K562 (cell line): Measurements from ENCODE around the gene ANKRD12. TPM values are rescaled to one million over a fixed set of nuclear protein-coding genes. Genes with fewer than 3 reads are reported as not detected.

Experiments
- ATAC-seq: fragments of 200-7000 bp; cut with Tn5 transposase; 3 replicates; pipeline ENCODE4 v1.9.1; 2020; ENCODE audit warnings: moderate library complexity
- BruUV-seq: library from RNA; stranded (reverse); fragments of 400-500 nt; replicated peaks from 2 replicates; lab custom pipeline; 2021; lab: Mats Ljungman, UMichigan
- CTCF ChIA-PET: fragments of 300-600 bp; formaldehyde crosslinking; extraction: SDS; loops from one replicate; lab custom pipeline; 2021; ENCODE audit warnings: low intra/inter-chr PET ratio; lab: Yijun Ruan, JAX
- POLR2A ChIA-PET: fragments of 300-600, 350-650 bp; sonication (Branson Sonifier 250); formaldehyde crosslinking; extraction: SDS; loops from one replicate; lab custom pipeline; 2021; ENCODE audit warnings: antibody characterized with exemption, inconsistent platforms; lab: Yijun Ruan, JAX
- DNase-seq, 4 experiments: peaks; one replicate each; pipeline versions ENCODE4 v3.0.0 to v3.0.0-alpha.2; 2011 to 2018; ENCODE audit warnings: low spot score in 3 of 4, mixed read lengths in 3 of 4; ENCODE audit errors: extremely low read depth in 1 of 4
- FAIRE-seq: peaks from 2 replicates; lab custom pipeline; 2011; peaks lifted over from hg19 to GRCh38; lab: Jason Lieb, UNC
- H2AFZ ChIP-seq: 2 replicates; pipeline ENCODE4 v1.6.0; 2011; ENCODE audit warnings: low read depth, low read length, control low read depth, inconsistent platforms
- H3K27ac ChIP-seq: fragments of 200-600 bp; 3 replicates; pipeline ENCODE4 v1.8.0; 2011; ENCODE audit warnings: low read depth, mild to moderate bottlenecking, control low read depth, inconsistent platforms, low read length, moderate library complexity, mixed read lengths; ENCODE audit errors: extremely low read depth
- H3K27me3 ChIP-seq, 2 experiments: fragments of 300-600 bp in 1 of 2; 2 replicates in 1 of 2; 3 replicates in 1 of 2; pipeline versions ENCODE4 v1.6.0 to v1.8.0; 2011; ENCODE audit warnings: inconsistent platforms in 2 of 2, low read length in 2 of 2, mild to moderate bottlenecking in 1 of 2, mixed read lengths in 1 of 2, moderate library complexity in 1 of 2; ENCODE audit not compliant: control insufficient read depth in 2 of 2, insufficient read depth in 2 of 2
- H3K36me3 ChIP-seq: fragments of 300-600 bp; 3 replicates; pipeline ENCODE4 v1.8.0; 2011; ENCODE audit warnings: mild to moderate bottlenecking, low read length, inconsistent platforms; ENCODE audit not compliant: control insufficient read depth, insufficient read depth
- H3K4me1 ChIP-seq, 2 experiments: fragments of 200-600 bp in 1 of 2; replicated peaks in 1 of 2; 2 replicates in 1 of 2; 3 replicates in 1 of 2; pipeline versions ENCODE4 v1.5.1 to v1.8.0; 2011; ENCODE audit warnings: inconsistent platforms in 2 of 2, low read length in 2 of 2, mild to moderate bottlenecking in 1 of 2, mixed read lengths in 1 of 2, moderate library complexity in 1 of 2; ENCODE audit not compliant: control insufficient read depth in 2 of 2, insufficient read depth in 2 of 2
- H3K4me2 ChIP-seq: 2 replicates; pipeline ENCODE4 v1.6.1; 2011; ENCODE audit warnings: low read length, control low read depth, inconsistent platforms, mixed read lengths; ENCODE audit not compliant: insufficient read depth
- H3K4me3 ChIP-seq: fragments of 200-600 bp; sonication (generic), shearing (Covaris generic); 2 replicates; pipeline ENCODE4 v1.5.1; 2016; ENCODE audit warnings: control low read depth, inconsistent platforms
- H3K79me2 ChIP-seq: fragments of 200-600 bp; 3 replicates; pipeline ENCODE4 v1.8.0; 2011; ENCODE audit warnings: low read length, inconsistent platforms; ENCODE audit not compliant: control insufficient read depth, insufficient read depth
- H3K9ac ChIP-seq, 2 experiments: 2 replicates each; pipeline versions ENCODE4 v1.6.0 to v1.6.1; 2011; ENCODE audit warnings: low read depth in 2 of 2, low read length in 2 of 2, control low read depth in 1 of 2, inconsistent platforms in 1 of 2, mild to moderate bottlenecking in 1 of 2, mixed read lengths in 1 of 2; ENCODE audit not compliant: insufficient read depth in 1 of 2
- H3K9me1 ChIP-seq: one replicate; pipeline ENCODE4 v1.6.0; 2011; ENCODE audit warnings: inconsistent platforms, mild to moderate bottlenecking, low read length, moderate library complexity; ENCODE audit not compliant: control insufficient read depth, insufficient read depth
- H3K9me3 ChIP-seq: replicated peaks from 2 replicates; pipeline ENCODE4 v1.5.1; 2011; ENCODE audit warnings: low read depth, low read length, inconsistent platforms; ENCODE audit not compliant: control insufficient read depth, insufficient read depth
- H4K20me1 ChIP-seq: replicated peaks from 2 replicates; pipeline ENCODE4 v1.6.1; 2011; ENCODE audit warnings: low read length, inconsistent platforms, mixed read lengths; ENCODE audit not compliant: control insufficient read depth, insufficient read depth
- DPF2 ChIP-seq: fragments of 450-650 bp; IDR thresholded peaks from 2 replicates; pipeline ENCODE4 v1.6.1; 2016
- GATA2 ChIP-seq: sonication (generic); formaldehyde crosslinking; IDR thresholded peaks from 2 replicates; pipeline ENCODE4 v1.4.0; 2020; ENCODE audit warnings: mild to moderate bottlenecking, missing genetic modification reagents
- HOXB6 ChIP-seq: fragments of 250-450 bp; sonication (Bioruptor Pico); IDR thresholded peaks from 2 replicates; pipeline ENCODE4 v1.5.1; 2022; ENCODE audit warnings: mild to moderate bottlenecking, borderline replicate concordance
- KLF13 ChIP-seq: fragments of 450-650 bp; IDR thresholded peaks from 2 replicates; pipeline ENCODE4 v1.6.1; 2016; ENCODE audit warnings: missing genetic modification characterization, low read depth, mild to moderate bottlenecking, missing compliant biosample characterization, moderate library complexity, borderline replicate concordance
- LEF1 ChIP-seq: fragments of 450-650 bp; IDR thresholded peaks from 2 replicates; pipeline ENCODE4 v1.6.1; 2016; ENCODE audit warnings: mild to moderate bottlenecking
- PTRF ChIP-seq: fragments of 450-650 bp; IDR thresholded peaks from 2 replicates; pipeline ENCODE4 v1.6.1; 2016; ENCODE audit warnings: mild to moderate bottlenecking, missing genetic modification characterization, missing compliant biosample characterization
- YY1 ChIP-seq, 3 experiments: IDR thresholded peaks; 2 replicates each; pipeline ENCODE4 v1.6.1; 2011; ENCODE audit warnings: low read length in 2 of 3, mild to moderate bottlenecking in 2 of 3, moderate library complexity in 2 of 3, borderline replicate concordance in 1 of 3, control low read depth in 1 of 3, low read depth in 1 of 3; ENCODE audit not compliant: insufficient read depth in 3 of 3, insufficient replicate concordance in 2 of 3, control insufficient read depth in 1 of 3, insufficient read length in 1 of 3; ENCODE audit errors: extremely low read depth in 1 of 3
- ZFX ChIP-seq: sonication (generic); formaldehyde crosslinking; IDR thresholded peaks from 2 replicates; pipeline ENCODE4 v1.8.0; 2022; ENCODE audit warnings: mild to moderate bottlenecking, missing genetic modification reagents, moderate library complexity
- ZNF79 ChIP-seq: fragments of 250-450 bp; sonication (Bioruptor Pico); IDR thresholded peaks from 2 replicates; pipeline ENCODE4 v1.4.0; 2020; ENCODE audit warnings: low read depth, mild to moderate bottlenecking, moderate library complexity
- WGBS: fragments of 100-300 bp; shearing (Covaris generic); methylation state at CpG from one replicate; pipeline ENCODE4 v1.1.6; 2016; ENCODE audit warnings: low coverage, mixed read lengths; ENCODE audit not compliant: insufficient coverage; ENCODE audit errors: missing lambda C conversion rate; 5-methylcytosine and 5-hydroxymethylcytosine counted together
- in situ Hi-C: fragments of 300-500 bp; cut with MboI; formaldehyde crosslinking; loops from 4 replicates; pipeline ENCODE4 v1.15.0; 2018; ENCODE audit warnings: inconsistent platforms, mixed read lengths
- intact Hi-C: fragments of 100-400 bp; cut with micrococcal nuclease; formaldehyde crosslinking; loops from 2 replicates; pipeline ENCODE4 v1.14.2; 2022
- polyA plus RNA-seq, 8 experiments: library from polyadenylated mRNA; depleted of rRNA in 4 of 8; stranded (reverse) in 5 of 8; unstranded in 3 of 8; fragments of >200 nt; fragmentation: Nextera tagmentation in 2 of 8; fragmentation: Illumina TruSeq in 1 of 8; extraction: Ambion mirVana in 2 of 8; extraction: Trizol in 1 of 8; gene quantifications; 2 replicates each; pipeline versions ENCODE4 v1.2.1 to v1.2.3, GENCODE V29; 2011 to 2014; ENCODE audit warnings: inconsistent platforms in 1 of 8, missing spikeins in 1 of 8
- total RNA-seq, 7 experiments: library from RNA; depleted of rRNA in 6 of 7; stranded (reverse); fragments of >200 nt in 6 of 7; fragmentation: Illumina TruSeq in 2 of 7; extraction: Trizol in 2 of 7; gene quantifications; 2 replicates each; pipeline versions ENCODE4 v1.2.1 to v1.2.3, GENCODE V29; 2011 to 2021; ENCODE audit warnings: low replicate concordance in 1 of 7
- TF ChIP-seq, protein P1 (sequence below): fragments of 450-650 bp; IDR thresholded peaks from 2 replicates; pipeline ENCODE4 v1.6.1; 2016; ENCODE audit warnings: borderline replicate concordance
- TF ChIP-seq, protein P2 (sequence below): sonication (generic); formaldehyde crosslinking; IDR thresholded peaks from 2 replicates; pipeline ENCODE4 v1.5.0; 2020; ENCODE audit warnings: missing genetic modification reagents
- TF ChIP-seq, protein P3 (sequence below): fragments of 450-650 bp; IDR thresholded peaks from 2 replicates; pipeline ENCODE4 v1.6.1; 2017; ENCODE audit warnings: antibody characterized with exemption, mild to moderate bottlenecking

ANKRD12 gene
- total and polyA plus RNA-seq, 9 of the 15 experiments (the other 6 are each of a cell fraction or from before 2014, with no cell fraction given): 6.6 to 28.2 (median 16.0) TPM

DNA sequence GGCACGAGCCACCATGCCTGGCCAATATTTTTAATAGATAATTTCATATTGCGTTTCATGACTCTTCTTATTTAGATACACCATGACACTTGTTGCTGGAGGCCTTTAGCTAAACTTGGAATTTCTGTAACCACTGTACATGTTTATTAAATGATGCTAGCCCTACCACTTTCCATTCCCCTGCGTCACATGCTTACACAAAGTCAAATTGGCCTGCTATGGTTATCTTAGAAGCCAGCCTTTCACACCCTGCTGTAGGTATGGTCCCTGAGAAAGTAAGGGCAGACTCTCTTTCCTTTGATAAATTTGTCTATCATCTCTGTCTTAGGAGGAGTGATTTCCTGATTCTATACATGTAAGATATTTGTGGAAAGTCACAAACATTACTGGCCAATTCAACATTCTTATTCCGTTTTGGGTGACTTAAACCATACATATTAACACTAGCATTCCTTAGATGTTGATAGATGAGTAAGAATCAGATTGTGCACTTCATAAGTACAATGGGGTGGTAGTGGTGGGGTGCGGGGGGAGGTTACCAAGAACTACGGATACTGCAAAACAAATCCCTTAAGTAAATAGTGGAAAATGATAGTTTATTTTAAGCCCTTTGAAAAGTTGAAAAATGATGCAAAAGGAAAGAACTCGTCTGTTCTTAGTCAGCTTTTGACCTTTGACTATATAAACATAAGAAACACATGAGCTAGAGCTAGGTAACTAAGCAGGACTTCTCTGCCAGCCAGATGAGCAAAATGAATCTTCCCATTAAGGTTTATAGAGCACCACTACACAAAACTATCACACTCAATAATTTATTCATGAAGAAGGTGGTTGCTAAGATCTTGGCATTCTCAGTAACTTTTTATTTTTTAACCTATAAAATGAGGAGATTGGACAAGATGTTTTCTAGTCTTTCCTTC, 42.0 kb upstream of the ANKRD12 start:
- POLR2A ChIA-PET: interaction anchor here (0.5 to 1.7 kb wide), 4 partner anchors 9 to 348 kb away, joined by 3 to 5 read pairs (median 3); no protein-coding TSS in a partner anchor
- peak overlapping the region; percentile 98 for H2AFZ ChIP-seq
- no peaks in the 10 kb centered on the region for H3K36me3 ChIP-seq
- H3K79me2 ChIP-seq: no peaks in the 10 kb centered on the region
- in situ Hi-C loops (no loop called here), intact Hi-C loops (no loop called here)
- H3K9ac ChIP-seq: peak overlapping the region in 1 of 2 experiments; percentile 35; a peak in 2 of 4 replicates
- peak; percentile 48 for ATAC-seq
- no peaks in the 10 kb centered on the region for H3K27me3 ChIP-seq
- H3K9me1 ChIP-seq: peaks cover 5% of the 10 kb centered on the region
- H3K9me3 ChIP-seq: no peaks in the 10 kb centered on the region
- FAIRE-seq: no peak
- BruUV-seq: no TSS peak
- peaks cover 3 to 21% of the 10 kb centered on the region in 2 experiments; a peak in 4 of 5 replicates for H3K4me1 ChIP-seq
- H4K20me1 ChIP-seq: no peaks in the 10 kb centered on the region
- 35% methylated on average over 7 of the region's 7 CpGs for WGBS
- peak overlapping the region; percentile 50 for H3K27ac ChIP-seq
- peak overlapping the region; percentile 61; the same call in 1 of the 2 replicates for H3K4me2 ChIP-seq
- CTCF ChIA-PET: no interaction called here
- peak in 2 of 4 experiments; percentile 42 to 51 for DNase-seq
- H3K4me3 ChIP-seq: no peak overlapping the region
- TF ChIP-seq YY1 (IDR thresholded peaks at IDR 0.05; ENCODE audit: borderline replicate concordance in 1 of 3, control insufficient read depth in 1 of 3, extremely low read depth in 1 of 3, insufficient read depth in 3 of 3, insufficient read length in 1 of 3, insufficient replicate concordance in 2 of 3, low read depth in 1 of 3, low read length in 2 of 3) (no peak), HOXB6 (CRISPR knock-in tag) (no peak), ZNF79 (no peak), GATA2 (CRISPR knock-in tag) (no peak), ZFX (CRISPR knock-in tag) (no peak), DPF2 (peak; percentile 40; the same call in 1 of the 2 replicates), LEF1 (no peak), PTRF (tag) (0 out of 2 replicates have a peak, but pooled peaks have one; percentile 43), KLF13 (tag) (no peak)
- TF ChIP-seq, protein P1, sequence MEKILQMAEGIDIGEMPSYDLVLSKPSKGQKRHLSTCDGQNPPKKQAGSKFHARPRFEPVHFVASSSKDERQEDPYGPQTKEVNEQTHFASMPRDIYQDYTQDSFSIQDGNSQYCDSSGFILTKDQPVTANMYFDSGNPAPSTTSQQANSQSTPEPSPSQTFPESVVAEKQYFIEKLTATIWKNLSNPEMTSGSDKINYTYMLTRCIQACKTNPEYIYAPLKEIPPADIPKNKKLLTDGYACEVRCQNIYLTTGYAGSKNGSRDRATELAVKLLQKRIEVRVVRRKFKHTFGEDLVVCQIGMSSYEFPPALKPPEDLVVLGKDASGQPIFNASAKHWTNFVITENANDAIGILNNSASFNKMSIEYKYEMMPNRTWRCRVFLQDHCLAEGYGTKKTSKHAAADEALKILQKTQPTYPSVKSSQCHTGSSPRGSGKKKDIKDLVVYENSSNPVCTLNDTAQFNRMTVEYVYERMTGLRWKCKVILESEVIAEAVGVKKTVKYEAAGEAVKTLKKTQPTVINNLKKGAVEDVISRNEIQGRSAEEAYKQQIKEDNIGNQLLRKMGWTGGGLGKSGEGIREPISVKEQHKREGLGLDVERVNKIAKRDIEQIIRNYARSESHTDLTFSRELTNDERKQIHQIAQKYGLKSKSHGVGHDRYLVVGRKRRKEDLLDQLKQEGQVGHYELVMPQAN: no peak
- TF ChIP-seq, protein P2, sequence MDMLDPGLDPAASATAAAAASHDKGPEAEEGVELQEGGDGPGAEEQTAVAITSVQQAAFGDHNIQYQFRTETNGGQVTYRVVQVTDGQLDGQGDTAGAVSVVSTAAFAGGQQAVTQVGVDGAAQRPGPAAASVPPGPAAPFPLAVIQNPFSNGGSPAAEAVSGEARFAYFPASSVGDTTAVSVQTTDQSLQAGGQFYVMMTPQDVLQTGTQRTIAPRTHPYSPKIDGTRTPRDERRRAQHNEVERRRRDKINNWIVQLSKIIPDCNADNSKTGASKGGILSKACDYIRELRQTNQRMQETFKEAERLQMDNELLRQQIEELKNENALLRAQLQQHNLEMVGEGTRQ: no peak
- TF ChIP-seq, protein P3, sequence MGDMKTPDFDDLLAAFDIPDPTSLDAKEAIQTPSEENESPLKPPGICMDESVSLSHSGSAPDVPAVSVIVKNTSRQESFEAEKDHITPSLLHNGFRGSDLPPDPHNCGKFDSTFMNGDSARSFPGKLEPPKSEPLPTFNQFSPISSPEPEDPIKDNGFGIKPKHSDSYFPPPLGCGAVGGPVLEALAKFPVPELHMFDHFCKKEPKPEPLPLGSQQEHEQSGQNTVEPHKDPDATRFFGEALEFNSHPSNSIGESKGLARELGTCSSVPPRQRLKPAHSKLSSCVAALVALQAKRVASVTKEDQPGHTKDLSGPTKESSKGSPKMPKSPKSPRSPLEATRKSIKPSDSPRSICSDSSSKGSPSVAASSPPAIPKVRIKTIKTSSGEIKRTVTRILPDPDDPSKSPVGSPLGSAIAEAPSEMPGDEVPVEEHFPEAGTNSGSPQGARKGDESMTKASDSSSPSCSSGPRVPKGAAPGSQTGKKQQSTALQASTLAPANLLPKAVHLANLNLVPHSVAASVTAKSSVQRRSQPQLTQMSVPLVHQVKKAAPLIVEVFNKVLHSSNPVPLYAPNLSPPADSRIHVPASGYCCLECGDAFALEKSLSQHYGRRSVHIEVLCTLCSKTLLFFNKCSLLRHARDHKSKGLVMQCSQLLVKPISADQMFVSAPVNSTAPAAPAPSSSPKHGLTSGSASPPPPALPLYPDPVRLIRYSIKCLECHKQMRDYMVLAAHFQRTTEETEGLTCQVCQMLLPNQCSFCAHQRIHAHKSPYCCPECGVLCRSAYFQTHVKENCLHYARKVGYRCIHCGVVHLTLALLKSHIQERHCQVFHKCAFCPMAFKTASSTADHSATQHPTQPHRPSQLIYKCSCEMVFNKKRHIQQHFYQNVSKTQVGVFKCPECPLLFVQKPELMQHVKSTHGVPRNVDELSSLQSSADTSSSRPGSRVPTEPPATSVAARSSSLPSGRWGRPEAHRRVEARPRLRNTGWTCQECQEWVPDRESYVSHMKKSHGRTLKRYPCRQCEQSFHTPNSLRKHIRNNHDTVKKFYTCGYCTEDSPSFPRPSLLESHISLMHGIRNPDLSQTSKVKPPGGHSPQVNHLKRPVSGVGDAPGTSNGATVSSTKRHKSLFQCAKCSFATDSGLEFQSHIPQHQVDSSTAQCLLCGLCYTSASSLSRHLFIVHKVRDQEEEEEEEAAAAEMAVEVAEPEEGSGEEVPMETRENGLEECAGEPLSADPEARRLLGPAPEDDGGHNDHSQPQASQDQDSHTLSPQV: no peak
